ENCODE measurements around the gene ABCG1.

DNA sequence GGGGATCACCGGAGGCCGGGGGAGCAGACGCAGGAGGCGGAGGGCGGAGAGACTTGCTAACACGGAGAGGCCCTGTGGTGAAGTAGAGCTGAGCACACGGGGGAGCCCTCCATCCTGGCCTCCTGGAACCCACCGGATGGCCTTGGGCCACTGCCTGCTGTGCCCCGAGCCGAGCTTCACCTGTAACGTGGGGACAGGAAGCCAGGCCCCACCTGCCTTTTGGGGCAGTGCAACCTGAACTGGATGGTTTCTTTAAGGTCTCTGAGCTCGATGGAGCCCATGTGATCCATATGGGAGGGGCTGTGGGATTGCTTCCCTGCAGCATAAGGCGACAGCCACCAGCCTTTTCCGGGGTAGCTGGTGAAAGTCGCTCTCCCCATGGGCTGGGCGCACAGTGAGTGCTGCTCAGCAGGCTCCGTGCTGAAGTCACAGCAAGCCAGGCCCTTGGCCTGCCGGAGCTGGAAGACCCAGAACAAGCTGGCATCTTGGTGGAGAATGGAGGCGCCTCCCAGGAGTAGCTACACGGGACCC is 60.5 kb downstream of the ABCG1 start:
- TF ChIP-seq, protein P1, sequence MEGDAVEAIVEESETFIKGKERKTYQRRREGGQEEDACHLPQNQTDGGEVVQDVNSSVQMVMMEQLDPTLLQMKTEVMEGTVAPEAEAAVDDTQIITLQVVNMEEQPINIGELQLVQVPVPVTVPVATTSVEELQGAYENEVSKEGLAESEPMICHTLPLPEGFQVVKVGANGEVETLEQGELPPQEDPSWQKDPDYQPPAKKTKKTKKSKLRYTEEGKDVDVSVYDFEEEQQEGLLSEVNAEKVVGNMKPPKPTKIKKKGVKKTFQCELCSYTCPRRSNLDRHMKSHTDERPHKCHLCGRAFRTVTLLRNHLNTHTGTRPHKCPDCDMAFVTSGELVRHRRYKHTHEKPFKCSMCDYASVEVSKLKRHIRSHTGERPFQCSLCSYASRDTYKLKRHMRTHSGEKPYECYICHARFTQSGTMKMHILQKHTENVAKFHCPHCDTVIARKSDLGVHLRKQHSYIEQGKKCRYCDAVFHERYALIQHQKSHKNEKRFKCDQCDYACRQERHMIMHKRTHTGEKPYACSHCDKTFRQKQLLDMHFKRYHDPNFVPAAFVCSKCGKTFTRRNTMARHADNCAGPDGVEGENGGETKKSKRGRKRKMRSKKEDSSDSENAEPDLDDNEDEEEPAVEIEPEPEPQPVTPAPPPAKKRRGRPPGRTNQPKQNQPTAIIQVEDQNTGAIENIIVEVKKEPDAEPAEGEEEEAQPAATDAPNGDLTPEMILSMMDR (IDR thresholded peaks at IDR 0.05; ENCODE audit: poor library complexity, severe bottlenecking): no peak
- TF ChIP-seq, protein P2, sequence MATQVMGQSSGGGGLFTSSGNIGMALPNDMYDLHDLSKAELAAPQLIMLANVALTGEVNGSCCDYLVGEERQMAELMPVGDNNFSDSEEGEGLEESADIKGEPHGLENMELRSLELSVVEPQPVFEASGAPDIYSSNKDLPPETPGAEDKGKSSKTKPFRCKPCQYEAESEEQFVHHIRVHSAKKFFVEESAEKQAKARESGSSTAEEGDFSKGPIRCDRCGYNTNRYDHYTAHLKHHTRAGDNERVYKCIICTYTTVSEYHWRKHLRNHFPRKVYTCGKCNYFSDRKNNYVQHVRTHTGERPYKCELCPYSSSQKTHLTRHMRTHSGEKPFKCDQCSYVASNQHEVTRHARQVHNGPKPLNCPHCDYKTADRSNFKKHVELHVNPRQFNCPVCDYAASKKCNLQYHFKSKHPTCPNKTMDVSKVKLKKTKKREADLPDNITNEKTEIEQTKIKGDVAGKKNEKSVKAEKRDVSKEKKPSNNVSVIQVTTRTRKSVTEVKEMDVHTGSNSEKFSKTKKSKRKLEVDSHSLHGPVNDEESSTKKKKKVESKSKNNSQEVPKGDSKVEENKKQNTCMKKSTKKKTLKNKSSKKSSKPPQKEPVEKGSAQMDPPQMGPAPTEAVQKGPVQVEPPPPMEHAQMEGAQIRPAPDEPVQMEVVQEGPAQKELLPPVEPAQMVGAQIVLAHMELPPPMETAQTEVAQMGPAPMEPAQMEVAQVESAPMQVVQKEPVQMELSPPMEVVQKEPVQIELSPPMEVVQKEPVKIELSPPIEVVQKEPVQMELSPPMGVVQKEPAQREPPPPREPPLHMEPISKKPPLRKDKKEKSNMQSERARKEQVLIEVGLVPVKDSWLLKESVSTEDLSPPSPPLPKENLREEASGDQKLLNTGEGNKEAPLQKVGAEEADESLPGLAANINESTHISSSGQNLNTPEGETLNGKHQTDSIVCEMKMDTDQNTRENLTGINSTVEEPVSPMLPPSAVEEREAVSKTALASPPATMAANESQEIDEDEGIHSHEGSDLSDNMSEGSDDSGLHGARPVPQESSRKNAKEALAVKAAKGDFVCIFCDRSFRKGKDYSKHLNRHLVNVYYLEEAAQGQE (IDR thresholded peaks at IDR 0.05; ENCODE audit: borderline replicate concordance): no peak
- TF ChIP-seq EZH2 (IDR thresholded peaks at IDR 0.05; ENCODE audit: borderline replicate concordance, insufficient read depth, low read length, poor library complexity, severe bottlenecking) (no peak), MXI1 (conservative IDR thresholded peaks at IDR 0.05; ENCODE audit: poor library complexity, severe bottlenecking) (no peak), EP300 (conservative IDR thresholded peaks at IDR 0.05; ENCODE audit: poor library complexity, severe bottlenecking) (no peak), POLR2AphosphoS5 (IDR thresholded peaks at IDR 0.05) (no peak), SMC3 (conservative IDR thresholded peaks at IDR 0.05; ENCODE audit: poor library complexity) (no peak), TAF1 (IDR thresholded peaks at IDR 0.05; ENCODE audit: low read depth) (no peak)
